Left lung (tissue), 14 donors: ENCODE results near the gene POLR2L. TPM values are rescaled to one million over a fixed set of nuclear protein-coding genes. Genes with fewer than 3 reads are reported as not detected.

Source experiments
- ATAC-seq: fragments of 200-7000 bp; cut with Tn5 transposase; one replicate; pipeline ENCODE4 v1.9.1; 2020; ENCODE audit warnings: moderate library complexity
- DNase-seq, 4 donors: peaks; one replicate each; pipeline ENCODE4 v3.0.0-alpha.2; 2013 to 2020
- H3K27ac ChIP-seq, 2 donors: fragments of 200-600 bp; sonication (generic) in 1 of 2; one replicate each; pipeline versions ENCODE4 v1.5.0 to v1.8.0; 2020 to 2021
- H3K27me3 ChIP-seq, 2 donors: fragments of 200-600 bp; sonication (generic) in 1 of 2; one replicate each; pipeline versions ENCODE4 v1.5.0 to v1.8.0; 2020 to 2021
- H3K36me3 ChIP-seq, 2 donors: fragments of 200-600 bp; sonication (generic) in 1 of 2; one replicate each; pipeline versions ENCODE4 v1.5.0 to v1.8.0; 2020 to 2021
- H3K4me1 ChIP-seq, 2 donors: fragments of 200-600 bp; one replicate each; pipeline ENCODE4 v1.8.0; 2021
- H3K4me3 ChIP-seq, 2 donors: fragments of 200-600 bp; sonication (generic) in 1 of 2; one replicate each; pipeline versions ENCODE4 v1.5.0 to v1.8.0; 2020 to 2021; ENCODE audit warnings: mild to moderate bottlenecking in 1 of 2
- H3K9me3 ChIP-seq, 2 donors: fragments of 200-600 bp; sonication (generic) in 1 of 2; one replicate each; pipeline versions ENCODE4 v1.5.0 to v1.8.0; 2020 to 2021
- CTCF ChIP-seq, 2 donors: fragments of 200-600 bp; sonication (generic) in 1 of 2; IDR thresholded peaks; one replicate each; pipeline versions ENCODE4 v1.5.0 to v1.8.0; 2021; ENCODE audit warnings: antibody characterized with exemption in 2 of 2
- intact Hi-C, 2 donors: fragments of 100-400 bp; cut with DNase I; formaldehyde crosslinking; loops; one replicate each; pipeline versions ENCODE4 v1.11.2 to v1.14.2; 2022
- long read RNA-seq, 12 donors: library from polyadenylated mRNA in 2 of 12; unstranded in 2 of 12; transcript quantifications; one replicate each; pipeline ENCODE4 v2.0.0 and lab custom pipeline, GENCODE V29; 2019 to 2026
- polyA plus RNA-seq, 6 donors: library from polyadenylated mRNA; unstranded; fragments of 120-200 nt; gene quantifications; one replicate each; pipeline ENCODE4 v1.2.1, GENCODE V29; 2013; ENCODE audit not compliant: insufficient read length in 6 of 6
- total RNA-seq, 2 donors: library from RNA; stranded (reverse); fragmentation: NEBNext Ultra II Directional; extraction: Animal tissue kit (Norgen Biotek cat#: 25700); gene quantifications; one replicate each; pipeline ENCODE4 v1.2.1, GENCODE V29; 2021
- donor health status: DM: no; HTN: yes; CAD: no.
- donor health status: DM: no; HTN: no; CAD: no.

POLR2L gene
- total RNA-seq (100 to 1,000 TPM; 140 to 227 TPM), polyA plus RNA-seq (100 to 1,000 TPM in 3 of 6 donors, 10 to 100 TPM in 3; 65.2 to 121 (median 97.7) TPM)
- long read RNA-seq, donor 1, transcript POLR2L-201 (2 exons, 892 nt): major isoform, 258 of 258 reads
- long read RNA-seq, donor 1, partial matches to known transcripts: 0 of 258 reads
- long read RNA-seq, donor 1, other reads (novel, unspliced or antisense): 0 of 258 reads
- long read RNA-seq, donor 2, transcript POLR2L-201 (2 exons, 892 nt): major isoform, 229 of 229 reads
- long read RNA-seq, donor 2, partial matches to known transcripts: 0 of 229 reads
- long read RNA-seq, donor 2, other reads (novel, unspliced or antisense): 0 of 229 reads
- long read RNA-seq, donor 3, transcript POLR2L-201 (2 exons, 892 nt): major isoform, 187 of 187 reads
- long read RNA-seq, donor 3, partial matches to known transcripts: 0 of 187 reads
- long read RNA-seq, donor 3, other reads (novel, unspliced or antisense): 0 of 187 reads
- long read RNA-seq, donor 4, transcript POLR2L-201 (2 exons, 892 nt): major isoform, 562 of 565 reads
- long read RNA-seq, donor 4, partial matches to known transcripts: 0 of 565 reads
- long read RNA-seq, donor 4, other reads (novel, unspliced or antisense): 3 of 565 reads
- long read RNA-seq, donor 5, transcript POLR2L-201 (2 exons, 892 nt): major isoform, 176 of 570 reads
- long read RNA-seq, donor 5, partial matches to known transcripts: 334 of 570 reads
- long read RNA-seq, donor 5, other reads (novel, unspliced or antisense): 60 of 570 reads
- long read RNA-seq, donor 6, transcript POLR2L-201 (2 exons, 892 nt): major isoform, 200 of 509 reads
- long read RNA-seq, donor 6, partial matches to known transcripts: 217 of 509 reads
- long read RNA-seq, donor 6, other reads (novel, unspliced or antisense): 92 of 509 reads
- long read RNA-seq, donor 7, transcript POLR2L-201 (2 exons, 892 nt): major isoform, 95 of 282 reads
- long read RNA-seq, donor 7, partial matches to known transcripts: 99 of 282 reads
- long read RNA-seq, donor 7, other reads (novel, unspliced or antisense): 88 of 282 reads
- long read RNA-seq, donor 8, transcript POLR2L-201 (2 exons, 892 nt): major isoform, 118 of 123 reads
- long read RNA-seq, donor 8, partial matches to known transcripts: 5 of 123 reads
- long read RNA-seq, donor 8, other reads (novel, unspliced or antisense): 0 of 123 reads
- long read RNA-seq, donor 9, partial matches to known transcripts: 0 of 2 reads
- long read RNA-seq, donor 9, other reads (novel, unspliced or antisense): 0 of 2 reads
- long read RNA-seq, donor 10, transcript POLR2L-201 (2 exons, 892 nt): major isoform, 379 of 386 reads
- long read RNA-seq, donor 10, partial matches to known transcripts: 3 of 386 reads
- long read RNA-seq, donor 10, other reads (novel, unspliced or antisense): 3 of 386 reads
- long read RNA-seq, donor 11, transcript POLR2L-201 (2 exons, 892 nt): major isoform, 187 of 202 reads
- long read RNA-seq, donor 11, partial matches to known transcripts: 15 of 202 reads
- long read RNA-seq, donor 11, other reads (novel, unspliced or antisense): 0 of 202 reads
- long read RNA-seq, donor 12, transcript POLR2L-201 (2 exons, 892 nt): major isoform, 127 of 412 reads
- long read RNA-seq, donor 12, partial matches to known transcripts: 142 of 412 reads
- long read RNA-seq, donor 12, other reads (novel, unspliced or antisense): 143 of 412 reads

GRCh38 chr11:842370-843002 lies at the start of gene POLR2L, which contains the start of gene TSPAN4:
Gene POLR2L, minus strand, starts transcription at chr11:842529. Its CDS starts 21 bp downstream, at chr11:842508.
Gene TSPAN4, plus strand, starts transcription at chr11:842852. Its CDS starts 7,453 bp downstream, at chr11:850305.
- intact Hi-C loops: no loop called here
- H3K27ac ChIP-seq: peak within 1 kb of the TSS; percentile 91 to 92
- peaks cover 0 to 36% of the 10 kb centered on the region in 2 donors for H3K36me3 ChIP-seq
- peak; percentile 44 for ATAC-seq
- H3K4me1 ChIP-seq: peaks cover 29 to 73% of the 10 kb centered on the region in 2 donors
- DNase-seq: peak; percentile 87 to 96 (median 90)
- peak within 1 kb of the TSS; percentile 98 to 99 for H3K4me3 ChIP-seq
- no peak for TF ChIP-seq CTCF (IDR thresholded peaks at IDR 0.05)
- H3K27me3 ChIP-seq: peaks cover 0 to 11% of the 10 kb centered on the region in 2 donors
- no peaks in the 10 kb centered on the region for H3K9me3 ChIP-seq

- no peak overlapping the region for H3K4me3 ChIP-seq
- H3K4me1 ChIP-seq: no peaks in the 10 kb centered on the region
- no peaks in the 10 kb centered on the region for H3K9me3 ChIP-seq
- intact Hi-C loops: no loop called here
- H3K27ac ChIP-seq: no peak overlapping the region
- no peaks in the 10 kb centered on the region for H3K27me3 ChIP-seq
- no peak for TF ChIP-seq CTCF (IDR thresholded peaks at IDR 0.05)
- H3K36me3 ChIP-seq: peaks cover 0 to 29% of the 10 kb centered on the region in 2 donors
- DNase-seq (no peak), ATAC-seq (no peak)
Observed at GRCh38 chr11:890794-891540, 48.6 kb upstream of the POLR2L start.

GRCh38 chr11:889687-890475 lies 47.6 kb upstream of the POLR2L start:
- Histone ChIP-seq H3K4me1 (no peaks in the 10 kb centered on the region), H3K4me3 (no peak overlapping the region), H3K27me3 (no peaks in the 10 kb centered on the region), H3K9me3 (no peaks in the 10 kb centered on the region), H3K27ac (no peak overlapping the region), H3K36me3 (peaks cover 0 to 29% of the 10 kb centered on the region in 2 donors)
- DNase-seq (no peak), ATAC-seq (no peak)
- intact Hi-C loops: no loop called here
- TF ChIP-seq CTCF (IDR thresholded peaks at IDR 0.05): no peak
